IMR-90 (cell line): Measurements from ENCODE around the gene HIGD2B. TPM values are rescaled to one million over a fixed set of nuclear protein-coding genes. Genes with fewer than 3 reads are reported as not detected.

Experiments used
- ATAC-seq: fragments of 200-7000 bp; cut with Tn5 transposase; 2 replicates; pipeline ENCODE4 v1.9.1; 2020; ENCODE audit warnings: low read depth, mild to moderate bottlenecking, moderate library complexity
- Bru-seq: library from RNA; stranded (reverse); fragments of 400-500 nt; gene quantifications from one replicate; lab custom pipeline; 2021; lab: Mats Ljungman, UMichigan
- BruChase-seq, 2 experiments: library from RNA; stranded (reverse); fragments of 400-500 nt; gene quantifications; one replicate each; lab custom pipeline; 2021; lab: Mats Ljungman, UMichigan
- BruUV-seq: library from RNA; stranded (reverse); fragments of 400-500 nt; replicated peaks from 2 replicates; lab custom pipeline; 2021; lab: Mats Ljungman, UMichigan
- CTCF ChIA-PET: fragments of 300-600 bp; formaldehyde crosslinking; extraction: SDS; loops from one replicate; lab custom pipeline; 2021; ENCODE audit warnings: antibody characterized with exemption; lab: Yijun Ruan, JAX
- POLR2A ChIA-PET: fragments of 300-600 bp; sonication (Branson Sonifier 250); formaldehyde crosslinking; loops from one replicate; lab custom pipeline; 2022; ENCODE audit warnings: antibody characterized with exemption; ENCODE audit not compliant: unreplicated experiment; lab: Charles Lee
- DNase-seq: peaks from one replicate; pipeline ENCODE4 v3.0.0; 2013
- H2AFZ ChIP-seq: replicated peaks from 2 replicates; pipeline ENCODE3; 2013; ENCODE audit warnings: low read length, mild to moderate bottlenecking; ENCODE audit not compliant: poor library complexity
- H2AK5ac ChIP-seq: 2 replicates; pipeline ENCODE4 v1.6.1; 2013; ENCODE audit warnings: low read depth, low read length, inconsistent platforms
- H2AK9ac ChIP-seq: replicated peaks from 2 replicates; pipeline ENCODE3; 2013; ENCODE audit warnings: mild to moderate bottlenecking, low read depth, low read length, moderate library complexity; ENCODE audit not compliant: poor library complexity
- H2BK120ac ChIP-seq: 2 replicates; pipeline ENCODE4 v1.6.1; 2013; ENCODE audit warnings: low read depth, low read length, inconsistent platforms
- H2BK15ac ChIP-seq: 3 replicates; pipeline ENCODE4 v1.6.1; 2013; ENCODE audit warnings: low read depth, low read length, inconsistent platforms
- H2BK20ac ChIP-seq: 2 replicates; pipeline ENCODE4 v1.6.1; 2013; ENCODE audit warnings: low read depth, mild to moderate bottlenecking, inconsistent platforms, low read length, moderate library complexity
- H2BK5ac ChIP-seq: 2 replicates; pipeline ENCODE4 v1.6.1; 2013; ENCODE audit warnings: mild to moderate bottlenecking, low read depth, low read length, inconsistent platforms; ENCODE audit not compliant: poor library complexity, severe bottlenecking
- H3K14ac ChIP-seq: replicated peaks from 2 replicates; pipeline ENCODE4 v1.6.1; 2013; ENCODE audit warnings: low read depth, low read length, inconsistent platforms
- H3K18ac ChIP-seq: 2 replicates; pipeline ENCODE4 v1.6.1; 2013; ENCODE audit warnings: low read depth, low read length, control low read depth
- H3K23ac ChIP-seq: 2 replicates; pipeline ENCODE4 v1.6.1; 2013; ENCODE audit warnings: low read depth, low read length, inconsistent platforms
- H3K27ac ChIP-seq: 2 replicates; pipeline ENCODE4 v1.5.1; 2013; ENCODE audit warnings: mild to moderate bottlenecking, control low read depth, low read length; ENCODE audit not compliant: insufficient read depth
- H3K27me3 ChIP-seq: 2 replicates; pipeline ENCODE4 v1.6.1; 2013; ENCODE audit warnings: low read length; ENCODE audit not compliant: control insufficient read depth, insufficient read depth
- H3K36me3 ChIP-seq: 2 replicates; pipeline ENCODE4 v1.6.1; 2013; ENCODE audit warnings: low read length, mixed read lengths; ENCODE audit not compliant: control insufficient read depth, insufficient read depth
- H3K4ac ChIP-seq: 2 replicates; pipeline ENCODE4 v1.6.1; 2013; ENCODE audit warnings: low read depth, low read length, inconsistent platforms
- H3K4me1 ChIP-seq: 2 replicates; pipeline ENCODE4 v1.6.1; 2013; ENCODE audit warnings: low read length, mixed read lengths; ENCODE audit not compliant: control insufficient read depth, insufficient read depth
- H3K4me2 ChIP-seq: 2 replicates; pipeline ENCODE4 v1.6.1; 2013; ENCODE audit warnings: low read depth, mild to moderate bottlenecking, control low read depth, low read length, moderate library complexity
- H3K4me3 ChIP-seq: 2 replicates; pipeline ENCODE4 v1.5.1; 2013; ENCODE audit warnings: low read depth, mild to moderate bottlenecking, control low read depth, low read length, moderate library complexity; ENCODE audit not compliant: insufficient read depth
- H3K56ac ChIP-seq: 2 replicates; pipeline ENCODE4 v1.6.1; 2013; ENCODE audit warnings: low read length, inconsistent platforms; ENCODE audit not compliant: insufficient read depth; ENCODE audit errors: extremely low read depth
- H3K79me1 ChIP-seq, 2 experiments: 2 replicates each; pipeline ENCODE4 v1.6.1; 2013; ENCODE audit warnings: low read length in 2 of 2, inconsistent platforms in 1 of 2, low read depth in 1 of 2
- H3K9ac ChIP-seq: 2 replicates; pipeline ENCODE4 v1.6.1; 2013; ENCODE audit warnings: low read depth, low read length, control low read depth
- H3K9me1 ChIP-seq: 2 replicates; pipeline ENCODE4 v1.6.1; 2013; ENCODE audit warnings: low read length, inconsistent platforms; ENCODE audit not compliant: insufficient read depth
- H3K9me3 ChIP-seq: 2 replicates; pipeline ENCODE4 v1.6.1; 2013; ENCODE audit warnings: low read length; ENCODE audit not compliant: control insufficient read depth, insufficient read depth
- H4K20me1 ChIP-seq: 2 replicates; pipeline ENCODE4 v1.6.1; 2013; ENCODE audit warnings: low read length, inconsistent platforms; ENCODE audit not compliant: insufficient read depth
- H4K5ac ChIP-seq: 2 replicates; pipeline ENCODE4 v1.6.1; 2013; ENCODE audit warnings: mild to moderate bottlenecking, low read depth, low read length, control low read depth
- H4K8ac ChIP-seq, 2 experiments: 2 replicates each; pipeline ENCODE4 v1.6.1; 2013; ENCODE audit warnings: low read depth in 2 of 2, low read length in 2 of 2, control low read depth in 1 of 2, inconsistent platforms in 1 of 2
- H4K91ac ChIP-seq: 2 replicates; pipeline ENCODE4 v1.6.1; 2013; ENCODE audit warnings: low read depth, low read length, inconsistent platforms; ENCODE audit not compliant: insufficient read depth
- MAZ ChIP-seq: IDR thresholded peaks from 2 replicates; pipeline ENCODE4 v1.6.1; 2012; ENCODE audit warnings: low read depth, mild to moderate bottlenecking, low read length, improper control_type of control experiment, moderate library complexity, borderline replicate concordance
- MXI1 ChIP-seq: IDR thresholded peaks from 2 replicates; pipeline ENCODE4 v1.6.1; 2012; ENCODE audit warnings: low read depth, mild to moderate bottlenecking, low read length, moderate library complexity, borderline replicate concordance
- POLR2A ChIP-seq: IDR thresholded peaks from 2 replicates; pipeline ENCODE4 v1.6.1; 2012; ENCODE audit warnings: mild to moderate bottlenecking, low read depth, low read length
- RAD21 ChIP-seq: IDR thresholded peaks from 2 replicates; pipeline ENCODE4 v1.6.1; 2012; ENCODE audit warnings: low read length, improper control_type of control experiment
- RCOR1 ChIP-seq: IDR thresholded peaks from 2 replicates; pipeline ENCODE4 v1.6.1; 2012; ENCODE audit warnings: mild to moderate bottlenecking, low read length, improper control_type of control experiment; ENCODE audit not compliant: insufficient replicate concordance
- WGBS, 2 experiments: methylation state at CpG; one replicate each; pipeline versions ENCODE4 v1.1.5 to v1.1.7; 2013; ENCODE audit warnings: missing lambda C conversion rate in 2 of 2; ENCODE audit not compliant: insufficient read length in 1 of 2; ENCODE audit errors: extremely low coverage in 2 of 2; 5-methylcytosine and 5-hydroxymethylcytosine counted together
- dilution Hi-C: fragments of 300-500 bp; cut with HindIII; formaldehyde crosslinking; loops from one replicate; pipeline ENCODE4 v1.14.3; 2018; ENCODE audit warnings: low sequenced_read_pairs; ENCODE audit not compliant: unreplicated experiment
- in situ Hi-C: fragments of 300-500 bp; cut with MboI; formaldehyde crosslinking; loops from 3 replicates; pipeline ENCODE4 v1.14.3; 2019; ENCODE audit warnings: low sequenced_read_pairs, inconsistent platforms, mixed read lengths
- intact Hi-C: fragments of 100-400 bp; cut with micrococcal nuclease; formaldehyde crosslinking; loops from 2 replicates; pipeline ENCODE4 v1.10.0; 2022
- long read RNA-seq: library from polyadenylated mRNA; unstranded; transcript quantifications from one replicate; pipeline ENCODE4 v2.0.0, GENCODE V29; 2021; ENCODE audit not compliant: unreplicated experiment
- polyA plus RNA-seq, 3 experiments: library from polyadenylated mRNA; depleted of rRNA; stranded (reverse); fragments of >200 nt; gene quantifications; 2 replicates each; pipeline ENCODE4 v1.2.3, GENCODE V29; 2012; ENCODE audit warnings: low replicate concordance in 1 of 3
- total RNA-seq: library from RNA; depleted of rRNA; stranded (reverse); fragments of >200 nt; gene quantifications from 2 replicates; pipeline ENCODE4 v1.2.3, GENCODE V29; 2012; rRNA removed

Gene HIGD2B
- total RNA-seq (not detected in 2 replicates), polyA plus RNA-seq (2012; rRNA removed) (not detected in 2 replicates), Bru-seq, nascent RNA (percentile 14 among the genes with signal in this experiment), BruChase-seq, experiment 1, labeled RNA remaining after a 6-hour chase (percentile 7 among the genes with signal in this experiment), BruChase-seq, experiment 2, labeled RNA remaining after a 2-hour chase (percentile 14 among the genes with signal in this experiment)
- polyA plus RNA-seq (2012; cell fraction: cytosol; rRNA removed), result not detected in 2 replicates
- polyA plus RNA-seq (2012; cell fraction: nucleus; rRNA removed; ENCODE audit: low replicate concordance), result not detected in 2 replicates
- long read RNA-seq, result 0 reads

GRCh38 chr15:72685925-72686794 lies at the start of gene HIGD2B, which contains the start of gene BBS4:
Gene HIGD2B (minus strand): TSS chr15:72686182. CDS start chr15:72676374, 9,808 bp downstream.
Gene BBS4 (plus strand): TSS chr15:72686207. CDS start chr15:72686228, 21 bp downstream.
- intact Hi-C loops, result no loop called here
- 0% methylated on average over 20 of the region's 49 CpGs; no CpG with 5 or more reads in 1 of the 2 experiments for WGBS, 2 experiments
- Histone ChIP-seq H3K36me3 (no peaks in the 10 kb centered on the region), H3K4ac (peak within 1 kb of the TSS; percentile 80), H3K4me2 (peak within 1 kb of the TSS; percentile 81), H3K9ac (peak within 1 kb of the TSS; percentile 80), H2BK5ac (peak within 1 kb of the TSS; percentile 73), H3K23ac (peak within 1 kb of the TSS; percentile 95), H3K27me3 (peaks cover under 1% of the 10 kb centered on the region; the same call in 1 of the 2 replicates), H3K4me1 (0 out of 2 replicates have a peak, but pooled peaks cover 1% of the 10 kb centered on the region), H3K18ac (peak within 1 kb of the TSS; percentile 56), H2BK15ac (peak within 1 kb of the TSS; percentile 62; the same call in 1 of the 3 replicates), H3K14ac (peak within 1 kb of the TSS; percentile 92), H2BK20ac (no peak within 1 kb of the TSS), H3K9me3 (no peaks in the 10 kb centered on the region), H3K56ac (peak within 1 kb of the TSS; percentile 89), H3K4me3 (peak within 1 kb of the TSS; percentile 59), H2AK9ac (peak within 1 kb of the TSS; percentile 73), H2AFZ (peak within 1 kb of the TSS; percentile 99), H4K91ac (peak within 1 kb of the TSS; percentile 75), H4K8ac (peak within 1 kb of the TSS; percentile 98 to 99), H3K27ac (peak within 1 kb of the TSS; percentile 89), H4K5ac (peak within 1 kb of the TSS; percentile 77), H3K9me1 (no peaks in the 10 kb centered on the region), H4K20me1 (no peaks in the 10 kb centered on the region), H3K79me1 (peaks cover 0 to 13% of the 10 kb centered on the region in 2 experiments; a peak in 2 of 4 replicates), H2BK120ac (peak within 1 kb of the TSS; percentile 35), H2AK5ac (0 out of 2 replicates have a peak within 1 kb of the TSS, but pooled peaks have one; percentile 6)
- peak; percentile 99 for ATAC-seq
- ChIA-PET POLR2A (no interaction called here), CTCF (interaction anchor here (0.6 kb wide), 1 partner anchor 36 kb away, joined by 4 read pairs; no protein-coding TSS in a partner anchor)
- dilution Hi-C loops, result no loop called here
- in situ Hi-C loops, result no loop called here
- DNase-seq, result peak; percentile 83
- no TSS peak for BruUV-seq
- TF ChIP-seq MXI1 (peak; percentile 61), POLR2A (peak; percentile 83), RAD21 (no peak), MAZ (0 out of 2 replicates have a peak, but pooled peaks have one; percentile 11), RCOR1 (no peak)
